Measurements from ENCODE around the gene GPR157. TPM values are rescaled to one million over a fixed set of nuclear protein-coding genes. Genes with fewer than 3 reads are reported as not detected.

Gene GPR157
- total and polyA plus RNA-seq, 2 of the 13 experiments (the other 11 are each of a cell fraction or from before 2014, with no cell fraction given), result 10.1 to 19.2 TPM

DNA sequence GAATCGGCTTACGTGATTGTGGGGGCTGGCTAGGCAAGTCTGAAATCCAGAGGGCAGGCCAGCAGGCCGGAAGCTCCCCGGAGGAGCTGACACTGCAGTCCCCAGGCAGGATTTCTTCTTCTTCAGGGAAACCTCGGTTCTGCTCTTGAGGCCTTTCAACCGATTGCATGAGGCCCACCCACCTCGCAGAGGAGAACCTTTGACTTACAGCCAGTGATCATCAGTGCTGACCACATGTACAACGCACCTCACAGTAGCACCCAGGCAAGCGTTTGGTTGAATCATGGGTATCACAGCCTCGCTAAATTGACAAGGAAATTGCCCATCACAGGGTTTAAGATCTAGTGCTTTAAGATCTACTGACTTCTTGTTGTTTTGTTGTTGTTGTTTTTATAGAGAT, 23.6 kb upstream of the GPR157 start:
- peaks cover 35 to 74% of the 10 kb centered on the region in 2 experiments; a peak in 4 of 5 replicates for H3K36me3 ChIP-seq (replicated peaks in 1 of 2; ENCODE audit: control insufficient read depth in 1 of 2, insufficient read depth in 2 of 2, low read length in 2 of 2)
- ATAC-seq (no peak), DNase-seq (ENCODE audit: low spot score) (no peak), FAIRE-seq (no peak)
- no TSS peak for BruUV-seq (replicated peaks)
- no peak overlapping the region for H3K4me2 ChIP-seq (ENCODE audit: low read depth, low read length)
- H3K27ac ChIP-seq (ENCODE audit: extremely low read length, insufficient read depth, low read length), result no peak overlapping the region
- no peaks in the 10 kb centered on the region for H3K27me3 ChIP-seq (ENCODE audit: control insufficient read depth in 1 of 2, insufficient read depth in 2 of 2, low read length in 2 of 2)
- POLR2A ChIA-PET, result no interaction called here
- no peak overlapping the region for H3K9ac ChIP-seq (ENCODE audit: insufficient read depth, low read depth, low read length)
- peaks cover 60% of the 10 kb centered on the region for H4K20me1 ChIP-seq (ENCODE audit: insufficient read depth, low read length)
- H2AFZ ChIP-seq (ENCODE audit: low read length), result no peak overlapping the region
- CTCF ChIA-PET (ENCODE audit: low intra/inter-chr PET ratio, low total read pairs), result no interaction called here
- H3K4me1 ChIP-seq (ENCODE audit: insufficient read depth, low read length), result peaks cover 17% of the 10 kb centered on the region
- TF ChIP-seq PLRG1 (conservative IDR thresholded peaks at IDR 0.05) (no peak), MLLT10 (CRISPR knock-in tag; IDR thresholded peaks at IDR 0.05) (no peak), NFKBIZ (CRISPR knock-in tag; IDR thresholded peaks at IDR 0.05) (no peak), HOXA7 (CRISPR knock-in tag; IDR thresholded peaks at IDR 0.05) (no peak), PITX1 (CRISPR knock-in tag; IDR thresholded peaks at IDR 0.05) (no peak), RARA (CRISPR knock-in tag; IDR thresholded peaks at IDR 0.05) (no peak), ZNF251 (CRISPR knock-in tag; IDR thresholded peaks at IDR 0.05) (no peak), ZBTB20 (CRISPR knock-in tag; IDR thresholded peaks at IDR 0.05; ENCODE audit: borderline replicate concordance, low read depth) (no peak)
- TF ChIP-seq, protein P1, sequence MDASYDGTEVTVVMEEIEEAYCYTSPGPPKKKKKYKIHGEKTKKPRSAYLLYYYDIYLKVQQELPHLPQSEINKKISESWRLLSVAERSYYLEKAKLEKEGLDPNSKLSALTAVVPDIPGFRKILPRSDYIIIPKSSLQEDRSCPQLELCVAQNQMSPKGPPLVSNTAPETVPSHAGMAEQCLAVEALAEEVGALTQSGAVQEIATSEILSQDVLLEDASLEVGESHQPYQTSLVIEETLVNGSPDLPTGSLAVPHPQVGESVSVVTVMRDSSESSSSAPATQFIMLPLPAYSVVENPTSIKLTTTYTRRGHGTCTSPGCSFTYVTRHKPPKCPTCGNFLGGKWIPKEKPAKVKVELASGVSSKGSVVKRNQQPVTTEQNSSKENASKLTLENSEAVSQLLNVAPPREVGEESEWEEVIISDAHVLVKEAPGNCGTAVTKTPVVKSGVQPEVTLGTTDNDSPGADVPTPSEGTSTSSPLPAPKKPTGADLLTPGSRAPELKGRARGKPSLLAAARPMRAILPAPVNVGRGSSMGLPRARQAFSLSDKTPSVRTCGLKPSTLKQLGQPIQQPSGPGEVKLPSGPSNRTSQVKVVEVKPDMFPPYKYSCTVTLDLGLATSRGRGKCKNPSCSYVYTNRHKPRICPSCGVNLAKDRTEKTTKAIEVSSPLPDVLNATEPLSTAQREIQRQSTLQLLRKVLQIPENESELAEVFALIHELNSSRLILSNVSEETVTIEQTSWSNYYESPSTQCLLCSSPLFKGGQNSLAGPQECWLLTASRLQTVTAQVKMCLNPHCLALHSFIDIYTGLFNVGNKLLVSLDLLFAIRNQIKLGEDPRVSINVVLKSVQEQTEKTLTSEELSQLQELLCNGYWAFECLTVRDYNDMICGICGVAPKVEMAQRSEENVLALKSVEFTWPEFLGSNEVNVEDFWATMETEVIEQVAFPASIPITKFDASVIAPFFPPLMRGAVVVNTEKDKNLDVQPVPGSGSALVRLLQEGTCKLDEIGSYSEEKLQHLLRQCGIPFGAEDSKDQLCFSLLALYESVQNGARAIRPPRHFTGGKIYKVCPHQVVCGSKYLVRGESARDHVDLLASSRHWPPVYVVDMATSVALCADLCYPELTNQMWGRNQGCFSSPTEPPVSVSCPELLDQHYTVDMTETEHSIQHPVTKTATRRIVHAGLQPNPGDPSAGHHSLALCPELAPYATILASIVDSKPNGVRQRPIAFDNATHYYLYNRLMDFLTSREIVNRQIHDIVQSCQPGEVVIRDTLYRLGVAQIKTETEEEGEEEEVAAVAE (CRISPR knock-in tag; IDR thresholded peaks at IDR 0.05; ENCODE audit: borderline replicate concordance), result no peak
- TF ChIP-seq, protein P2, sequence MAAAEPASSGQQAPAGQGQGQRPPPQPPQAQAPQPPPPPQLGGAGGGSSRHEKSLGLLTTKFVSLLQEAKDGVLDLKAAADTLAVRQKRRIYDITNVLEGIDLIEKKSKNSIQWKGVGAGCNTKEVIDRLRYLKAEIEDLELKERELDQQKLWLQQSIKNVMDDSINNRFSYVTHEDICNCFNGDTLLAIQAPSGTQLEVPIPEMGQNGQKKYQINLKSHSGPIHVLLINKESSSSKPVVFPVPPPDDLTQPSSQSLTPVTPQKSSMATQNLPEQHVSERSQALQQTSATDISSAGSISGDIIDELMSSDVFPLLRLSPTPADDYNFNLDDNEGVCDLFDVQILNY (CRISPR knock-in tag; conservative IDR thresholded peaks at IDR 0.05), result no peak
- TF ChIP-seq, protein P3, sequence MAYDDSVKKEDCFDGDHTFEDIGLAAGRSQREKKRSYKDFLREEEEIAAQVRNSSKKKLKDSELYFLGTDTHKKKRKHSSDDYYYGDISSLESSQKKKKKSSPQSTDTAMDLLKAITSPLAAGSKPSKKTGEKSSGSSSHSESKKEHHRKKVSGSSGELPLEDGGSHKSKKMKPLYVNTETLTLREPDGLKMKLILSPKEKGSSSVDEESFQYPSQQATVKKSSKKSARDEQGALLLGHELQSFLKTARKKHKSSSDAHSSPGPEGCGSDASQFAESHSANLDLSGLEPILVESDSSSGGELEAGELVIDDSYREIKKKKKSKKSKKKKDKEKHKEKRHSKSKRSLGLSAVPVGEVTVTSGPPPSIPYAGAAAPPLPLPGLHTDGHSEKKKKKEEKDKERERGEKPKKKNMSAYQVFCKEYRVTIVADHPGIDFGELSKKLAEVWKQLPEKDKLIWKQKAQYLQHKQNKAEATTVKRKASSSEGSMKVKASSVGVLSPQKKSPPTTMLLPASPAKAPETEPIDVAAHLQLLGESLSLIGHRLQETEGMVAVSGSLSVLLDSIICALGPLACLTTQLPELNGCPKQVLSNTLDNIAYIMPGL (CRISPR knock-in tag; IDR thresholded peaks at IDR 0.05; ENCODE audit: borderline replicate concordance in 1 of 2, low read depth in 1 of 2), result no peak
- H3K79me2 ChIP-seq (ENCODE audit: insufficient read depth, low read length), result peaks cover 52% of the 10 kb centered on the region
- intact Hi-C loops (cut with micrococcal nuclease; ENCODE audit: unreplicated experiment), result no loop called here
- H3K9me3 ChIP-seq (ENCODE audit: low read length), result no peaks in the 10 kb centered on the region
- H3K4me3 ChIP-seq (replicated peaks in 1 of 3; ENCODE audit: insufficient read depth in 1 of 3, low read depth in 2 of 3, low read length in 3 of 3), result no peak overlapping the region
- in situ Hi-C loops (cut with HindIII; ENCODE audit: extremely low pct_ligation_motif_present, low pct_unique_long_range_greater_than_20kb), result no loop called here
- WGBS (ENCODE audit: low lambda C conversion rate), result 91% methylated on average over 9 of the region's 10 CpGs

All from HepG2 (cell line).